Tibial artery (tissue), 4 donors: ENCODE measurements around the gene TULP4.

Source experiments
- DNase-seq, 2 donors: peaks; one replicate each; pipeline ENCODE4 v3.0.0-alpha.2; 2019
- H3K27ac ChIP-seq, 2 donors: fragments of 200-600 bp; sonication (generic) in 1 of 2; 1 replicate in 1 of 2; 2 replicates in 1 of 2; pipeline ENCODE4 v1.5.1; 2018 to 2019; ENCODE audit warnings: mild to moderate bottlenecking in 1 of 2
- H3K27me3 ChIP-seq, 2 donors: fragments of 200-600 bp; sonication (generic) in 1 of 2; one replicate each; pipeline versions ENCODE4 v1.5.1 to v1.6.0; 2016 to 2019
- H3K36me3 ChIP-seq, 3 donors: fragments of 200-600 bp; sonication (generic) in 2 of 3; one replicate each; pipeline ENCODE4 v1.5.1; 2016 to 2019; ENCODE audit warnings: mild to moderate bottlenecking in 2 of 3
- H3K4me1 ChIP-seq, 4 donors: fragments of 200-600 bp; sonication (generic) in 2 of 4; 1 replicate in 3 of 4; 2 replicates in 1 of 4; pipeline ENCODE4 v1.5.1; 2016 to 2019
- H3K4me3 ChIP-seq, 2 donors: fragments of 200-600 bp; sonication (generic) in 1 of 2; 1 replicate in 1 of 2; 2 replicates in 1 of 2; pipeline ENCODE4 v1.5.1; 2018 to 2019; ENCODE audit warnings: mild to moderate bottlenecking in 2 of 2
- H3K9me3 ChIP-seq, 3 donors: fragments of 200-600 bp; sonication (generic) in 1 of 3; one replicate each; pipeline ENCODE4 v1.5.1; 2016 to 2019
- CTCF ChIP-seq, 2 experiments: fragments of 200-600 bp in 1 of 2; fragments of 450-650 bp in 1 of 2; IDR thresholded peaks; one replicate each; pipeline ENCODE4 v1.5.1; 2017 to 2019; ENCODE audit warnings: antibody characterized with exemption in 2 of 2, mild to moderate bottlenecking in 1 of 2, moderate library complexity in 1 of 2
- intact Hi-C: fragments of 100-400 bp; cut with DNase I; formaldehyde crosslinking; loops from one replicate; pipeline ENCODE4 v1.15.0; 2023; ENCODE audit warnings: low total_unique reads

TULP4 gene

GRCh38 chr6:158367816-158368215 is 55.6 kb downstream of the TULP4 start:
- intact Hi-C loops = no loop called here
- H3K4me1 ChIP-seq = peaks cover 0 to 8% (median 4%) of the 10 kb centered on the region in 4 donors
- H3K27ac ChIP-seq = no peak overlapping the region
- no peaks in the 10 kb centered on the region for H3K36me3 ChIP-seq
- no peak for TF ChIP-seq CTCF (IDR thresholded peaks at IDR 0.05)
- no peaks in the 10 kb centered on the region for H3K27me3 ChIP-seq
- no peaks in the 10 kb centered on the region for H3K9me3 ChIP-seq
- no peak overlapping the region for H3K4me3 ChIP-seq
- DNase-seq = no peak

- Histone ChIP-seq H3K27me3 (no peaks in the 10 kb centered on the region), H3K9me3 (no peaks in the 10 kb centered on the region), H3K4me3 (no peak overlapping the region), H3K4me1 (peaks cover 0 to 19% (median 9%) of the 10 kb centered on the region in 4 donors), H3K36me3 (no peaks in the 10 kb centered on the region), H3K27ac (no peak overlapping the region)
- DNase-seq = no peak
- intact Hi-C loops = no loop called here
- TF ChIP-seq CTCF (IDR thresholded peaks at IDR 0.05) = no peak
These were observed 57.0 kb downstream of the TULP4 start for GRCh38 chr6:158369241-158369640.

GRCh38 chr6:158370805-158371204 is 58.5 kb downstream of the TULP4 start:
- Histone ChIP-seq H3K27ac (no peak overlapping the region), H3K27me3 (no peaks in the 10 kb centered on the region), H3K4me1 (peaks cover 0 to 19% (median 9%) of the 10 kb centered on the region in 4 donors), H3K4me3 (no peak overlapping the region), H3K36me3 (no peaks in the 10 kb centered on the region), H3K9me3 (no peaks in the 10 kb centered on the region)
- no peak for TF ChIP-seq CTCF (IDR thresholded peaks at IDR 0.05)
- intact Hi-C loops = no loop called here
- no peak for DNase-seq

- Histone ChIP-seq H3K4me1 (peaks cover 0 to 19% (median 9%) of the 10 kb centered on the region in 4 donors), H3K27ac (no peak overlapping the region), H3K9me3 (no peaks in the 10 kb centered on the region), H3K36me3 (no peaks in the 10 kb centered on the region), H3K4me3 (no peak overlapping the region), H3K27me3 (no peaks in the 10 kb centered on the region)
- intact Hi-C loops = no loop called here
- DNase-seq = no peak
- no peak for TF ChIP-seq CTCF (IDR thresholded peaks at IDR 0.05)
These were observed 59.0 kb downstream of the TULP4 start for GRCh38 chr6:158371261-158371660.

GRCh38 chr6:158372574-158372973 is 60.3 kb downstream of the TULP4 start:
- H3K4me1 ChIP-seq = peaks cover 0 to 23% (median 11%) of the 10 kb centered on the region in 4 donors
- no peaks in the 10 kb centered on the region for H3K9me3 ChIP-seq
- DNase-seq = no peak
- H3K36me3 ChIP-seq = no peaks in the 10 kb centered on the region
- no peak for TF ChIP-seq CTCF (IDR thresholded peaks at IDR 0.05)
- H3K4me3 ChIP-seq = no peak overlapping the region
- no peaks in the 10 kb centered on the region for H3K27me3 ChIP-seq
- H3K27ac ChIP-seq = no peak overlapping the region
- intact Hi-C loops = no loop called here

GRCh38 chr6:158373214-158373613 is 60.9 kb downstream of the TULP4 start:
- intact Hi-C loops = no loop called here
- Histone ChIP-seq H3K4me3 (no peak overlapping the region), H3K36me3 (no peaks in the 10 kb centered on the region), H3K9me3 (no peaks in the 10 kb centered on the region), H3K27me3 (no peaks in the 10 kb centered on the region), H3K27ac (no peak overlapping the region), H3K4me1 (peaks cover 0 to 27% (median 12%) of the 10 kb centered on the region in 4 donors)
- DNase-seq = no peak
- no peak for TF ChIP-seq CTCF (IDR thresholded peaks at IDR 0.05)
